NB4 (cell line): ENCODE data around the gene UST.

Experiments
- DNase-seq: peaks from one replicate; pipeline ENCODE4 v3.0.0; 2010; ENCODE audit warnings: low read depth
- H3K4me3 ChIP-seq: one replicate; pipeline ENCODE4 v1.5.1; 2011; ENCODE audit warnings: mild to moderate bottlenecking, low read depth, low read length, moderate library complexity
- CTCF ChIP-seq: IDR thresholded peaks from one replicate; pipeline ENCODE4 v1.5.1; 2012; ENCODE audit warnings: low read depth, low read length
- MAX ChIP-seq: IDR thresholded peaks from 2 replicates; pipeline ENCODE4 v1.6.1; 2011; ENCODE audit warnings: low read depth, low read length
- MYC ChIP-seq: IDR thresholded peaks from 2 replicates; pipeline ENCODE4 v1.6.1; 2011; ENCODE audit warnings: low read depth, low read length
- POLR2A ChIP-seq: IDR thresholded peaks from 2 replicates; pipeline ENCODE4 v1.6.1; 2011; ENCODE audit warnings: mild to moderate bottlenecking; ENCODE audit not compliant: insufficient read length; ENCODE audit errors: extremely low read depth

Gene UST

GRCh38 chr6:148738946-148739821, 7.6 kb upstream of the UST start:
- no peak for DNase-seq
- TF ChIP-seq MYC, result no peak
- TF ChIP-seq POLR2A, result no peak
- TF ChIP-seq MAX, result no peak
- TF ChIP-seq CTCF, result no peak
- H3K4me3 ChIP-seq, result no peak overlapping the region

- no peak for DNase-seq
- no peak overlapping the region for H3K4me3 ChIP-seq
- no peak for TF ChIP-seq POLR2A
- TF ChIP-seq CTCF, result no peak
- TF ChIP-seq MAX, result no peak
- no peak for TF ChIP-seq MYC
Measured at GRCh38 chr6:148739822-148740128, 7.1 kb upstream of the UST start.

- DNase-seq, result no peak
- TF ChIP-seq MYC (no peak), MAX (no peak), CTCF (no peak), POLR2A (no peak)
- H3K4me3 ChIP-seq, result no peak overlapping the region
Measured at GRCh38 chr6:148743476-148743875, 3.4 kb upstream of the UST start.

- DNase-seq, result no peak
- no peak for TF ChIP-seq POLR2A
- no peak for TF ChIP-seq CTCF
- no peak for TF ChIP-seq MAX
- no peak for TF ChIP-seq MYC
- peak overlapping the region; percentile 53 for H3K4me3 ChIP-seq
Measured at GRCh38 chr6:148745926-148746325, 904 bp upstream of the UST start.

GRCh38 chr6:148747145-148747470, 278 bp downstream of the UST start:
- DNase-seq, result peak; percentile 14
- TF ChIP-seq MAX (no peak), CTCF (no peak), MYC (no peak), POLR2A (no peak)
- H3K4me3 ChIP-seq, result no peak overlapping the region
